HepG2 (cell line): Measurements from ENCODE around the gene SS18L1. TPM values are rescaled to one million over a fixed set of nuclear protein-coding genes. Genes with fewer than 3 reads are reported as not detected.

ENCODE experiments used
- GTF3A ChIP-seq: sonication (generic); formaldehyde crosslinking; conservative IDR thresholded peaks from 2 replicates; pipeline ENCODE4 v1.4.0; 2020; ENCODE audit warnings: mild to moderate bottlenecking, missing genetic modification reagents
- ZNF558 ChIP-seq: sonication (generic); formaldehyde crosslinking; IDR thresholded peaks from 2 replicates; pipeline ENCODE4 v1.9.0; 2022; ENCODE audit warnings: mild to moderate bottlenecking, missing genetic modification reagents, borderline replicate concordance
- ZNF788 ChIP-seq: sonication (generic); formaldehyde crosslinking; IDR thresholded peaks from 2 replicates; pipeline ENCODE4 v1.5.0; 2020; ENCODE audit warnings: mild to moderate bottlenecking, missing genetic modification reagents, borderline replicate concordance
- polyA plus RNA-seq, 8 experiments: library from polyadenylated mRNA; depleted of rRNA in 3 of 8; stranded (reverse) in 7 of 8; unstranded in 1 of 8; fragments of >200 nt; fragmentation: Illumina TruSeq in 4 of 8; extraction: Trizol in 4 of 8; gene quantifications; 2 replicates each; pipeline versions ENCODE4 v1.2.1 to v1.2.3, GENCODE V29; 2011 to 2016; ENCODE audit warnings: low read depth in 4 of 8, missing spikeins in 1 of 8, mixed read lengths in 1 of 8; ENCODE audit not compliant: insufficient read depth in 1 of 8
- total RNA-seq, 5 experiments: library from RNA; depleted of rRNA; stranded (reverse); fragments of >200 nt; fragmentation: Illumina TruSeq; extraction: Trizol; gene quantifications; 2 replicates each; pipeline ENCODE4 v1.2.3, GENCODE V29; 2016; ENCODE audit warnings: low read depth in 1 of 5
- TF ChIP-seq, protein P1 (sequence below): sonication (generic); formaldehyde crosslinking; IDR thresholded peaks from 2 replicates; pipeline ENCODE4 v1.5.1; 2020; ENCODE audit warnings: mild to moderate bottlenecking, missing genetic modification reagents, borderline replicate concordance
- TF ChIP-seq, protein P2 (sequence below): IDR thresholded peaks from 2 replicates; pipeline ENCODE4 v1.6.1; 2018; ENCODE audit warnings: missing genetic modification reagents
- TF ChIP-seq, protein P3 (sequence below), 2 experiments: fragments of 450-650 bp in 1 of 2; sonication (generic) in 1 of 2; formaldehyde crosslinking in 1 of 2; IDR thresholded peaks; 2 replicates each; pipeline versions ENCODE4 v1.6.1 to v1.8.0; 2016 to 2022; ENCODE audit warnings: antibody characterized with exemption in 1 of 2, mild to moderate bottlenecking in 1 of 2, missing genetic modification reagents in 1 of 2
- TF ChIP-seq, protein P4 (sequence below): sonication (generic); formaldehyde crosslinking; IDR thresholded peaks from 2 replicates; pipeline ENCODE4 v1.5.1; 2020; ENCODE audit warnings: mild to moderate bottlenecking, missing genetic modification reagents

SS18L1 gene
- total and polyA plus RNA-seq, 2 of the 13 experiments (the other 11 are each of a cell fraction or from before 2014, with no cell fraction given), result 17.8 to 27.6 TPM

DNA sequence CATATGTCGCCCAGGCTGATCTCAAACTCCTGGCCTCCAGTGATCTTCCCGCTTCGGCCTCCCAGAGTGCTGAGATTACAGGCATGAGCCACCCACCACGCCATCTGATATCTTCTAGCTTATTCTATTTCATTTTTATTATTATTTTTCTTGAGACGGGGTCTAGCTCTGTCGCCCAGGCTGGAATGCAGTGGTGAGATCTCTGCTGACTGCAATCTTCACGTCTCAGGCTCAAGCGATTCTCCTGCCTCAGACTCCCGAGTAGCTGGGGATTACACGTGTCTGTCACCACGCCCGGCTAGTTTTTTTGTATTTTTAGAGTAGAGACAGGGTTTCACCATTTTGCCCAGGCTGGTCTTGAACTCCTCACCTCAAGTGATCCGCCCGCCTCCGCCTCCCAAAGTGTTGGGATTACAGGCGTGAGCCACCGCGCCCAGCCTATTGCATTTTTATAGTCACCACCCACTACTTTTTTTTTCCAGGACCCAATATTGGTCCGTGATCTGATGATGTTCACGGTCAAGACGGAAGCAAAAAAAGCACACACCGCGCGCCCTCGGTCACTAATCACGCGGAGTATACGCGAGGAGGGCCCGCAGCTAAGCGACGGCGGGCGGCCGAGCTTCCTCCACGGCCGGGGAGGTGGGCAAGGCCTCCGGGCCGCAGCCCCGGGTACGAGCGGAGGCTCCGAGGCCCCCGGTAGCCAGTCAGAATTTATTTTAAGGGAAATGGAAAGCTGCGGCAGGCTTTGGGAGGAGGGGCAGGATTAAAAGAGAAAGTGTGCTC lies 22.4 kb upstream of the SS18L1 start (continued):
- TF ChIP-seq, protein P1, sequence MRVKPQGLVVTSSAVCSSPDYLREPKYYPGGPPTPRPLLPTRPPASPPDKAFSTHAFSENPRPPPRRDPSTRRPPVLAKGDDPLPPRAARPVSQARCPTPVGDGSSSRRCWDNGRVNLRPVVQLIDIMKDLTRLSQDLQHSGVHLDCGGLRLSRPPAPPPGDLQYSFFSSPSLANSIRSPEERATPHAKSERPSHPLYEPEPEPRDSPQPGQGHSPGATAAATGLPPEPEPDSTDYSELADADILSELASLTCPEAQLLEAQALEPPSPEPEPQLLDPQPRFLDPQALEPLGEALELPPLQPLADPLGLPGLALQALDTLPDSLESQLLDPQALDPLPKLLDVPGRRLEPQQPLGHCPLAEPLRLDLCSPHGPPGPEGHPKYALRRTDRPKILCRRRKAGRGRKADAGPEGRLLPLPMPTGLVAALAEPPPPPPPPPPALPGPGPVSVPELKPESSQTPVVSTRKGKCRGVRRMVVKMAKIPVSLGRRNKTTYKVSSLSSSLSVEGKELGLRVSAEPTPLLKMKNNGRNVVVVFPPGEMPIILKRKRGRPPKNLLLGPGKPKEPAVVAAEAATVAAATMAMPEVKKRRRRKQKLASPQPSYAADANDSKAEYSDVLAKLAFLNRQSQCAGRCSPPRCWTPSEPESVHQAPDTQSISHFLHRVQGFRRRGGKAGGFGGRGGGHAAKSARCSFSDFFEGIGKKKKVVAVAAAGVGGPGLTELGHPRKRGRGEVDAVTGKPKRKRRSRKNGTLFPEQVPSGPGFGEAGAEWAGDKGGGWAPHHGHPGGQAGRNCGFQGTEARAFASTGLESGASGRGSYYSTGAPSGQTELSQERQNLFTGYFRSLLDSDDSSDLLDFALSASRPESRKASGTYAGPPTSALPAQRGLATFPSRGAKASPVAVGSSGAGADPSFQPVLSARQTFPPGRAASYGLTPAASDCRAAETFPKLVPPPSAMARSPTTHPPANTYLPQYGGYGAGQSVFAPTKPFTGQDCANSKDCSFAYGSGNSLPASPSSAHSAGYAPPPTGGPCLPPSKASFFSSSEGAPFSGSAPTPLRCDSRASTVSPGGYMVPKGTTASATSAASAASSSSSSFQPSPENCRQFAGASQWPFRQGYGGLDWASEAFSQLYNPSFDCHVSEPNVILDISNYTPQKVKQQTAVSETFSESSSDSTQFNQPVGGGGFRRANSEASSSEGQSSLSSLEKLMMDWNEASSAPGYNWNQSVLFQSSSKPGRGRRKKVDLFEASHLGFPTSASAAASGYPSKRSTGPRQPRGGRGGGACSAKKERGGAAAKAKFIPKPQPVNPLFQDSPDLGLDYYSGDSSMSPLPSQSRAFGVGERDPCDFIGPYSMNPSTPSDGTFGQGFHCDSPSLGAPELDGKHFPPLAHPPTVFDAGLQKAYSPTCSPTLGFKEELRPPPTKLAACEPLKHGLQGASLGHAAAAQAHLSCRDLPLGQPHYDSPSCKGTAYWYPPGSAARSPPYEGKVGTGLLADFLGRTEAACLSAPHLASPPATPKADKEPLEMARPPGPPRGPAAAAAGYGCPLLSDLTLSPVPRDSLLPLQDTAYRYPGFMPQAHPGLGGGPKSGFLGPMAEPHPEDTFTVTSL (CRISPR knock-in tag), result peak; percentile 78; the same call in 1 of the 2 replicates
- TF ChIP-seq ZNF558 (CRISPR knock-in tag), result no peak
- TF ChIP-seq GTF3A (CRISPR knock-in tag), result no peak
- TF ChIP-seq, protein P2, sequence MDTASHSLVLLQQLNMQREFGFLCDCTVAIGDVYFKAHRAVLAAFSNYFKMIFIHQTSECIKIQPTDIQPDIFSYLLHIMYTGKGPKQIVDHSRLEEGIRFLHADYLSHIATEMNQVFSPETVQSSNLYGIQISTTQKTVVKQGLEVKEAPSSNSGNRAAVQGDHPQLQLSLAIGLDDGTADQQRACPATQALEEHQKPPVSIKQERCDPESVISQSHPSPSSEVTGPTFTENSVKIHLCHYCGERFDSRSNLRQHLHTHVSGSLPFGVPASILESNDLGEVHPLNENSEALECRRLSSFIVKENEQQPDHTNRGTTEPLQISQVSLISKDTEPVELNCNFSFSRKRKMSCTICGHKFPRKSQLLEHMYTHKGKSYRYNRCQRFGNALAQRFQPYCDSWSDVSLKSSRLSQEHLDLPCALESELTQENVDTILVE (CRISPR knock-in tag), result no peak; the same call in 1 of the 2 replicates
- TF ChIP-seq ZNF788 (CRISPR knock-in tag), result peak; percentile 56; the same call in 1 of the 2 replicates
- TF ChIP-seq, protein P3, sequence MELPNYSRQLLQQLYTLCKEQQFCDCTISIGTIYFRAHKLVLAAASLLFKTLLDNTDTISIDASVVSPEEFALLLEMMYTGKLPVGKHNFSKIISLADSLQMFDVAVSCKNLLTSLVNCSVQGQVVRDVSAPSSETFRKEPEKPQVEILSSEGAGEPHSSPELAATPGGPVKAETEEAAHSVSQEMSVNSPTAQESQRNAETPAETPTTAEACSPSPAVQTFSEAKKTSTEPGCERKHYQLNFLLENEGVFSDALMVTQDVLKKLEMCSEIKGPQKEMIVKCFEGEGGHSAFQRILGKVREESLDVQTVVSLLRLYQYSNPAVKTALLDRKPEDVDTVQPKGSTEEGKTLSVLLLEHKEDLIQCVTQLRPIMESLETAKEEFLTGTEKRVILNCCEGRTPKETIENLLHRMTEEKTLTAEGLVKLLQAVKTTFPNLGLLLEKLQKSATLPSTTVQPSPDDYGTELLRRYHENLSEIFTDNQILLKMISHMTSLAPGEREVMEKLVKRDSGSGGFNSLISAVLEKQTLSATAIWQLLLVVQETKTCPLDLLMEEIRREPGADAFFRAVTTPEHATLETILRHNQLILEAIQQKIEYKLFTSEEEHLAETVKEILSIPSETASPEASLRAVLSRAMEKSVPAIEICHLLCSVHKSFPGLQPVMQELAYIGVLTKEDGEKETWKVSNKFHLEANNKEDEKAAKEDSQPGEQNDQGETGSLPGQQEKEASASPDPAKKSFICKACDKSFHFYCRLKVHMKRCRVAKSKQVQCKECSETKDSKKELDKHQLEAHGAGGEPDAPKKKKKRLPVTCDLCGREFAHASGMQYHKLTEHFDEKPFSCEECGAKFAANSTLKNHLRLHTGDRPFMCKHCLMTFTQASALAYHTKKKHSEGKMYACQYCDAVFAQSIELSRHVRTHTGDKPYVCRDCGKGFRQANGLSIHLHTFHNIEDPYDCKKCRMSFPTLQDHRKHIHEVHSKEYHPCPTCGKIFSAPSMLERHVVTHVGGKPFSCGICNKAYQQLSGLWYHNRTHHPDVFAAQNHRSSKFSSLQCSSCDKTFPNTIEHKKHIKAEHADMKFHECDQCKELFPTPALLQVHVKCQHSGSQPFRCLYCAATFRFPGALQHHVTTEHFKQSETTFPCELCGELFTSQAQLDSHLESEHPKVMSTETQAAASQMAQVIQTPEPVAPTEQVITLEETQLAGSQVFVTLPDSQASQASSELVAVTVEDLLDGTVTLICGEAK (IDR thresholded peaks at IDR 0.05), result no peak
- TF ChIP-seq, protein P3 (CRISPR knock-in tag; IDR thresholded peaks at IDR 0.05), result peak; percentile 44; the same call in 1 of the 2 replicates
- TF ChIP-seq, protein P4, sequence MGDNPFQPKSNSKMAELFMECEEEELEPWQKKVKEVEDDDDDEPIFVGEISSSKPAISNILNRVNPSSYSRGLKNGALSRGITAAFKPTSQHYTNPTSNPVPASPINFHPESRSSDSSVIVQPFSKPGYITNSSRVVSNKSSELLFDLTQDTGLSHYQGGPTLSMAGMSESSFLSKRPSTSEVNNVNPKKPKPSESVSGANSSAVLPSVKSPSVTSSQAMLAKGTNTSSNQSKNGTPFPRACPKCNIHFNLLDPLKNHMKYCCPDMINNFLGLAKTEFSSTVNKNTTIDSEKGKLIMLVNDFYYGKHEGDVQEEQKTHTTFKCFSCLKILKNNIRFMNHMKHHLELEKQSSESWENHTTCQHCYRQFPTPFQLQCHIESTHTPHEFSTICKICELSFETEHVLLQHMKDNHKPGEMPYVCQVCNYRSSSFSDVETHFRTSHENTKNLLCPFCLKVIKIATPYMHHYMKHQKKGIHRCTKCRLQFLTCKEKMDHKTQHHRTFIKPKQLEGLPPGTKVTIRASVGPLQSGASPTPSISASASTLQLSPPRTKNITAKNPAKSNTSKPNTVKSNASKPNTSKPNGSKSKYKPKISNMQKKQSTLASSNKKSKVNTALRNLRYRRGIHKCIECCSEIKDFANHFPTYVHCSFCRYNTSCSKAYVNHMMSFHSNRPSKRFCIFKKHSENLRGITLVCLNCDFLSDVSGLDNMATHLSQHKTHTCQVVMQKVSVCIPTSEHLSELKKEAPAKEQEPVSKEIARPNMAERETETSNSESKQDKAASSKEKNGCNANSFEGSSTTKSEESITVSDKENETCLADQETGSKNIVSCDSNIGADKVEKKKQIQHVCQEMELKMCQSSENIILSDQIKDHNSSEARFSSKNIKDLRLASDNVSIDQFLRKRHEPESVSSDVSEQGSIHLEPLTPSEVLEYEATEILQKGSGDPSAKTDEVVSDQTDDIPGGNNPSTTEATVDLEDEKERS, result no peak
